ENCODE measurements around the gene BBX.

Gene BBX

DNA sequence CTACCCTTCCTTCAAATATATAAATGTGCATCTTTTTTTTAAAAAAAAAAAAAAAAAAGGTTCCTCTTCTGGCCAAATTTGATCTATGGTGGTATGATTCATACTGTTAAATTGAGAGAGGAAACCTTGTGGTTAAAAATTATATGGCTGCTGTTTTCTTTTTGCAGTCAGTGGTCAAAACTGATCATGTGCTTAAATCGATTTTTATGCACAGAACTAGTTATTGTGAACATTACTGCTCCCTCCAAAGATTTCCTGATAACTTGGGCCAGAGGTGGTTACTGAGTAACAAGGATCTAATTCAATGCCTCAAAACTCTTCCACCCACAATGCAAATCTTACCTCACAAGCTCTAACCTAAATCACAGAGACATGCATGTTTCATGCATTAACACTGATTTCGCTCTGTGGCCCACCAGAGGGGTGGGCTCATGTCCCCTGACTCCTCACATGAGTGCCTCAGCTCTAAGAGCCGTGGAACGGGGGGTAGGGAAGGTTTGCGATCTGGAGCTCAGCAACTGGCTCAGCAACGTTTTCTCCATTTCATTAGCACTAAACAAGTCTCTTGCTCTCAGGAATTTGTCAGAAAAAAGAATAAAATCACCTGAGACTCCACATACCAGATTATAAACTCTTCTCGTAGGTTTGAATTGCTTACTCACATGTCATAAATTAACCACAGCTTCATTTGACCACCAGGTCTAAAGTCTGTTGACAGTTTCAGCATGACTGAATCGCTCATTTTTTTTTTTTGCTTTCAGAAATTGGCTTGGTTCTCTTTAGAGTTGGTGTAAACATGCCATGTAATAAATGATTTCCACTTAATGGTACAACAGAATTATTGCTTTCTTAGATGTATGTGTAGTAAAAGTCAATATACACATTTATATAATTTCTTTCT is 287.7 kb downstream of the BBX start:
- no peak for TF ChIP-seq GATA2 (IDR thresholded peaks at IDR 0.05; ENCODE audit: low read depth, low read length)
- no peak for TF ChIP-seq GATA3 (IDR thresholded peaks at IDR 0.05; ENCODE audit: low read depth, low read length)

DNA sequence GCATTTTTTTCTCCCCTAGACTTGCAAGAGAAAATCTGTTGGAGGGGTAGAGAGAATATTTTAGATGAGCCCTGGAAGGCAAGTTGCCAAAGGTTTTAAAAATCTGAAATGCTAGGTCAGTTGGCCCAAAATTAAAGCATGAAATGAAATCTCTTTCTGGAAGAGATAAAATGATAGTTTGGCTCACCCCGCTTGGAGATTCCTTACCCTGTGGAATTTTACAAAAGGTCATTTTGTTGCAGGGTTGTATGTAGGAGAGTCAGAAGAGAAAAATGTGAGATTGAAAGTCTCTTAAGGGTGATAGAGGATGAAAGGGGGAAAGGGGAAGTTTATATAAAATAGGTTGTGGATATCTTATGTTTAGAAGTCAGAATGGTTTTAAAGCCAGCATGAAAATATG is 290.3 kb downstream of the BBX start:
- TF ChIP-seq GATA2 (IDR thresholded peaks at IDR 0.05; ENCODE audit: low read depth, low read length) (no peak), GATA3 (IDR thresholded peaks at IDR 0.05; ENCODE audit: low read depth, low read length) (no peak)

GRCh38 chr3:107816107-107816506 is 293.3 kb downstream of the BBX start:
- TF ChIP-seq GATA3 (IDR thresholded peaks at IDR 0.05; ENCODE audit: low read depth, low read length) = no peak
- no peak for TF ChIP-seq GATA2 (IDR thresholded peaks at IDR 0.05; ENCODE audit: low read depth, low read length)

DNA sequence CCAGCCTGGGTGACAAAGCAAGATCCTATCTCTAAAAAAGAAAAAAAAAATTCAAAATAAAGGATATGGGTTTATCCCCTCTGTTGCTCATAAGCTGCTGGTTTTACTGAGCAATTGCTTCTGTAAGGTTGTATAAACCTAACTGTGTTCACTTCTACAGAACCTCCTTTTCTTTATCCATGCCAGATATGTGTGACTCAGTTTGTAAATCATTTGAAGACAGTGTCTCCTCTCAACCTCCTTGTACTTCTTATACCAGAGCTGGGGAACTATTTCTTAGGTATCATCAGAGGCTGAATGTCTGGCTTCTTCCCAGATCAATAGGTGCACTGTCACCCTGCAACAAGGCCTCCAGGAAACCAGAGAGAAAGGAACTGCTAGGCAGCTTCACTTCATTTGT is 294.3 kb downstream of the BBX start:
- TF ChIP-seq GATA3 (IDR thresholded peaks at IDR 0.05; ENCODE audit: low read depth, low read length) (no peak), GATA2 (IDR thresholded peaks at IDR 0.05; ENCODE audit: low read depth, low read length) (no peak)

DNA sequence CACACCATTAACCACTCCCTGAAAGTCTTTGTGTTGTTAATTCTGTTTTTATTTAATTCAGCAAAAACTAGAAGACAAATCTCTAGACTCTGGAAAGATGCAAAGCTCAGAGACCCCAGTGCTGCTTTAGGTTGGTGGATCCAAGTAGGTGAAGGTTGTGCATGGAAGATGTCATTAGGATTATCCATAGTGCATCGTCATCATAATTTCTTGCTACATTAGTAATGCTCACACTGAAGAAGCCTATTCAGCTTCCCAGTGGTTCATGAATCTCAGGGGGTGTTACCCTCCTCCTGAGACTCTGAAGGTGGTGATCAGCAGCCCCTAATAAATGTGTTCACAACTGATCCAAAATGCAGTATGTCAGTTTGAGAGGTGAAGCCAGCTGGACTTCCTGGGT is 295.3 kb downstream of the BBX start:
- no peak for TF ChIP-seq GATA2 (IDR thresholded peaks at IDR 0.05; ENCODE audit: low read depth, low read length)
- TF ChIP-seq GATA3 (IDR thresholded peaks at IDR 0.05; ENCODE audit: low read depth, low read length) = no peak

DNA sequence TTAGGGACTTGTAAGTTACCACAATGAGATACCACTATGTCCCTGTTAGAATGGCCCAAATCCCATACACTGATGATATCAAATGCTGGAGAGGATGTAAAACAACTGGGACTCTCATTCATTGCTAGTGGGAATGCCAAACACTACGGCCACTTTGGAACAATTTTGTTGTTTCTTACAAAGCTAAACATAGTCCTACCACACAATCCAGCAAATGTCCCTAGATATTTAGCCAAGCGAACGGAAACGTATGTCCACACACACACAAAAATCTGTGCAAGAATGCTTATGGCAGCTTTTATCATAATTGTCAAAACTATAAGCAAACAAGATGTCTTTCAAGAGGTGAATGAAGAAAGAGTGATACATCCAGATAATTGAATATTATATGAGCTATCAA is 296.9 kb downstream of the BBX start:
- TF ChIP-seq GATA3 (IDR thresholded peaks at IDR 0.05; ENCODE audit: low read depth, low read length) = no peak

DNA sequence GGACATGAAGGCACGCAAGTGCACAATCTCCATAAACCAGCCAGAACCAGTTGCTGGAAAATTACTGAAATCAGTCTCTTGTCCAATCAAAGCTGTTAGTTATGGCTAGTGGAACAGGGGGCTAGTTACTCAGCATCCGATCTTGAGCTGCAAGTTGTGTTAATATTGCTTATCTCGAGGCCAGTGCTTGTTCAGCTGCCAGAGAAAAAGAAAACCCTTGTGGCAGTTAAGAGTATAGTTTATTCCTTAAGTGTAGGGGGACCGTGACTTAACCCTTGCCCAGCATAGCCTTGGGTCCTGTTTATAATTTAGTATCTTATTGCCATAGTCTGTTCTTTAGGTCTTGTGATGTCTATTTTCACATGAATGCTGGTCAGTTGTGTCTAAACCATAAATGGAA is 299.5 kb downstream of the BBX start:
- TF ChIP-seq GATA3 (IDR thresholded peaks at IDR 0.05; ENCODE audit: low read depth, low read length) (no peak), GATA2 (IDR thresholded peaks at IDR 0.05; ENCODE audit: low read depth, low read length) (no peak)

GRCh38 chr3:107824822-107825371 is 302.1 kb downstream of the BBX start:
- TF ChIP-seq GATA2 (IDR thresholded peaks at IDR 0.05; ENCODE audit: low read depth, low read length) (no peak), GATA3 (IDR thresholded peaks at IDR 0.05; ENCODE audit: low read depth, low read length) (no peak)

GRCh38 chr3:107825556-107825955 is 302.8 kb downstream of the BBX start:
- no peak for TF ChIP-seq GATA3 (IDR thresholded peaks at IDR 0.05; ENCODE audit: low read depth, low read length)
- TF ChIP-seq GATA2 (IDR thresholded peaks at IDR 0.05; ENCODE audit: low read depth, low read length) = no peak

GRCh38 chr3:107826727-107827126 is 304.0 kb downstream of the BBX start:
- TF ChIP-seq GATA2 (IDR thresholded peaks at IDR 0.05; ENCODE audit: low read depth, low read length) = no peak
- no peak for TF ChIP-seq GATA3 (IDR thresholded peaks at IDR 0.05; ENCODE audit: low read depth, low read length)

- TF ChIP-seq GATA2 (IDR thresholded peaks at IDR 0.05; ENCODE audit: low read depth, low read length) (no peak), GATA3 (IDR thresholded peaks at IDR 0.05; ENCODE audit: low read depth, low read length) (no peak)
Measured at GRCh38 chr3:107829185-107829584, 306.4 kb downstream of the BBX start.

- TF ChIP-seq GATA3 (IDR thresholded peaks at IDR 0.05; ENCODE audit: low read depth, low read length) = no peak
- no peak for TF ChIP-seq GATA2 (IDR thresholded peaks at IDR 0.05; ENCODE audit: low read depth, low read length)
Measured at GRCh38 chr3:107831590-107831989, 308.8 kb downstream of the BBX start.

DNA sequence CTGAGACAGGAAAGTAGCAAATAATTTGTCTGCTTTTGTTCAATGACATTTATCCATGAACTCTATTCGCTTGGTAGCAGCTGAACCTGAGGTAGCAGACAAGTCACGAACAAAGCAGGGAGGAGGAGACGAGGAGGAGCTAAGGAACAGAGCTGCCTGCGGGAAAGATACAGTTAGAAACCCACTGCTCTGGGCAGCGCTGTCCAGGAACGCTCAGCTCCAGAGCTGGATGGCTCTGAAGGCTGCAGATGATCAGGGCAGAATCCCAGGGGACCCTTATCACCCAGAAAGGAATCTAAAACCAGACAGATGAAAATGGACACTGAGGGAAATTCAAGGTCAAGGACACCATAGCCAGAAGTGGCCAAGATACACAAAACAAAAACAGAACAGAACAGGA is 310.3 kb downstream of the BBX start:
- no peak for TF ChIP-seq GATA3 (IDR thresholded peaks at IDR 0.05; ENCODE audit: low read depth, low read length)
- no peak for TF ChIP-seq GATA2 (IDR thresholded peaks at IDR 0.05; ENCODE audit: low read depth, low read length)

- TF ChIP-seq GATA2 (IDR thresholded peaks at IDR 0.05; ENCODE audit: low read depth, low read length) (no peak), GATA3 (IDR thresholded peaks at IDR 0.05; ENCODE audit: low read depth, low read length) (no peak)
Measured at GRCh38 chr3:107833722-107834416, 311.1 kb downstream of the BBX start.
